GM21576 (cell line): ENCODE data around the gene CD7.
"Not testable (repeated sequence)": the region's sequence is repeated elsewhere in the genome, so short reads cannot be mapped to it uniquely, and the experiment has no call there.

Experiments
- ATAC-seq: cut with Tn5 transposase; IDR thresholded peaks from one replicate; pipeline ENCODE4 v1.9.1; 2021; ENCODE audit warnings: mild to moderate bottlenecking, moderate library complexity; ENCODE audit not compliant: unreplicated experiment

The CD7 gene

GRCh38 chr17:82347994-82348393 lies 30.6 kb upstream of the CD7 start:
- not testable (repeated sequence) for ATAC-seq

- no peak for ATAC-seq
These were observed 29.2 kb upstream of the CD7 start for GRCh38 chr17:82346342-82347300.

- ATAC-seq = no peak
These were observed 28.0 kb upstream of the CD7 start for GRCh38 chr17:82345151-82345976.

GRCh38 chr17:82344175-82344907 lies 26.9 kb upstream of the CD7 start:
- ATAC-seq = no peak

DNA sequence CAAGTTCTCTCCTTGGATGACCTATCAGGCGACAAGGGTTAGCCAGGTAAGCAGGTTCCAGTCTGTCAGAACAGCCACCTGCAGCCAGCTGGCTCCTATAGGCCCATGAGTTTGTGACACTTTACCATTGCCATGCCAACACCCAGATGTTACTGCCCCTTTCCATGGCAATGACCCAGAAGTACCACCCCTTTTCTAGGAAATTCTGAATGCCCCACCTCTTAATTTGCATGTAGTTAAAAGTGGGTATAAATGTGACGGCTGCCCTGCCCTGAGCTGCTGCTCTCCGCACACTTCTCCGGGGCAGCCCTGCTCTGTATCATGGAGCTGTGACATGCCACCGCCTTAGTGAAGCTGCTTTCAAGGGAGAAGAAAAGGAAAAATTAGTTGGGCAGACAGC lies 26.2 kb upstream of the CD7 start:
- no peak for ATAC-seq

GRCh38 chr17:82342361-82343079 lies 25.1 kb upstream of the CD7 start:
- no peak for ATAC-seq

- no peak for ATAC-seq
These were observed 22.5 kb upstream of the CD7 start for GRCh38 chr17:82339634-82340580.

GRCh38 chr17:82338858-82339633 lies 21.6 kb upstream of the CD7 start:
- ATAC-seq = no peak

- no peak for ATAC-seq
These were observed 17.4 kb upstream of the CD7 start for GRCh38 chr17:82334622-82335394.

DNA sequence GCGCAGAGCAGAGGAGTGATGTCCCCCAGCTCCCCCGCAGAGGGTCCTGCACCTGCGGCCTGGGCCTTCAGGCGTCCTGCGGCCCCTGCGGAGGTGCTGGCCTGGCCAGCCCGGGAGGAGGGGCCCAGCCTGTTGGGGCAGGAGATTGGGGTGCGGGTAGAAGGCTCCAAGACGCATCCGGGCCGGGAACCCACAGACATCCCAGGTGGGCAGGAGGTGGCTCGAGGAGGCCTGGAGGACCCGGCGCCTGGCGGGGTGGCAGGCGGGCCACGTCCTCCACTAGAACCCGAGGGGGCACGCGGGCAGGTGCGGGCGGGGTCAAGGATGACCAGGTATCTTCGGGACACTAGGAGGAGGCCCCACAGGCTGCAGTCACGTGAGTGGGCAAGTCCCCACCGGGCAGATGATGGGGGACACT lies 16.8 kb upstream of the CD7 start:
- ATAC-seq = no peak

- ATAC-seq = no peak
These were observed 16.1 kb upstream of the CD7 start, which contains the start of gene SECTM1 for GRCh38 chr17:82333279-82334171. Gene SECTM1, minus strand, starts transcription at chr17:82333766. Its CDS starts 6,526 bp downstream, at chr17:82327240.

DNA sequence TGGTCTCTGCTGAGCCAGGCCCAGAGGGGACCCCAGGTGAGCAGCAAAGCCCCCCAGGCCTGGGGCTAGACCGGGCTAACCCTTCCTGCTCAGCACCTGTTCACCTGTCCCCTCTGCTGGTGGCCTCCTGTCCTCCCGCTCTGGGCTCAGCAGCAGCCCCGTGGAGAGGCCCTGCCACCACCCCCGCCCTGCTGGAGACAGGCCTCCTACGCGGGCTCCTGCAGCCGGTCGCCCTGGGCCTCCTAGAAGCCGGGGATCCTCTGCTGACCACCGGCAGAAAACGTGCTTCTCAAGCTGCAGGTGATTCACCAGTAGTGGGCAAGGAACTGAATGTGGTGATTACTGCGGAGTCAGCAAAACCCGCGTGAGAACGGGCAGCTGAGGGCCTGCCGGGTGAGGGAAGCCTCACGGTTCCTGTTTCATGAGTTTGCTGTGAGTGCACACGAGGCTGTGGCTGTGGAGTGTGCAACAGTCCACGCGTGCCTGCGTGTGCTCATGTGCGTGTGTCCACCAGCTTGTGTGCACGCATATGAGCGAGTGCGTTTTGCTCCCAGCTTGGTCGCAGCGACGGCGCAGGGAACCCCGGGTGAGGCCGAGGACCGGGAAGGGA lies 15.4 kb upstream of the CD7 start:
- no peak for ATAC-seq

- ATAC-seq = no peak
These were observed 14.0 kb upstream of the CD7 start for GRCh38 chr17:82331345-82331939.

DNA sequence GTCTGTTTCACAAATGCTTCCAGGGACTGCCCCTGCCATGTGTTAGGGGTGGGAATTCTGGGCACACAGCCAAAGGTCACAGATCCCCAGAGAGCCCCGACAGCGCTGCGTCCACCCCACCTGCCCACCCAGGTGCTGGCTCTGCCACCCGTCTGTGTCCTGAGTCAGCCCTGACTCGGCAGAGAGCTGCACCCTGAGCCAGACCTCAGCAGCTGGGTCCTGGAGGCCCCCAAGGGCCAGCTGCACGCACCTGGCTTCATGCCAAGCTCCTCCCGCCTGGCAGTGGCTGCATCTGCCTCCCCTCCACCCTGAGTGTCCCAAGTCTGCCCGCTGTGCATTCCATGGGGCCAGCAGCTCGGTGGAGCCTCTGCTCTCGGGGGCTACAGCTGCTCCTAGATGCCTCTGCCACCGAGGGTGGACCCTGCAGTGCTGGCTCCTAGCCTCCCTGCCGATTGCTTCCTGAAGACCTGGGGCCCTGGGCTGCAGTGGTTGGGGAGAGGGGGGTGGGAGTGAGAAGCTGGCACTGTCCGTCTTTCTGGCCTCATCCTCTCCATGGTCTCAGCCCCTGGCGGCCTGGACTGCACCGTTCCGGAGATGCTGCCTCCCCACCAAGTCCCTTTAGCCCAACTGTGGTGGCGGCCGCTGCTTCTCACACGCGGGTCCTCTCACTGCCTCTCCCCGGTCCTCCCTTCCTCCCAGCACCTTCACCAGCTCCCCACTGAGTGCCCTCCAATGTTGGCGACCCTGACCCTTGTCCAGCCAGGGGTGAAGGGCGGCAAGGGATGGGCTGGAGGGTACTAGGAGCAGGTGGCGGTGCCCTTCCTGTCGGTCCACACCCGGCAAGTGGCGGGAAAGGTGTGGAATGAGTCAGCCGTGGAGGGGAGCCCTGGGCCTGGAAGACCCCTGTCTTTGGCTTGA lies 13.2 kb upstream of the CD7 start:
- ATAC-seq = no peak
